ENCODE measurements around the gene SYNGR3.
A peak's percentile ranks its signal among the peaks of the same experiment; 100 is the strongest.
"Not testable (repeated sequence)": the region's sequence is repeated elsewhere in the genome, so short reads cannot be mapped to it uniquely, and the experiment has no call there.

Gene SYNGR3

GRCh38 chr16:2008009-2008526 lies 18.3 kb downstream of the SYNGR3 start:
- no peak for DNase-seq (ENCODE audit: low read depth in 3 of 3)

- no peak for DNase-seq (ENCODE audit: low read depth in 3 of 3)
These were observed 18.9 kb downstream of the SYNGR3 start for GRCh38 chr16:2008631-2009163.

GRCh38 chr16:2009164-2009711 lies 19.5 kb downstream of the SYNGR3 start:
- DNase-seq (ENCODE audit: low read depth in 3 of 3): no peak

GRCh38 chr16:2009791-2010510 lies 20.2 kb downstream of the SYNGR3 start, which contains the start of gene ZNF598:
Gene ZNF598, minus strand, starts transcription at chr16:2009821.
- peak; percentile 58 to 62 (median 61) for DNase-seq (ENCODE audit: low read depth in 3 of 3)

- DNase-seq (ENCODE audit: low read depth in 3 of 3): not testable (repeated sequence)
These were observed 22.0 kb downstream of the SYNGR3 start for GRCh38 chr16:2011726-2012125.

- no peak for DNase-seq (ENCODE audit: low read depth in 3 of 3)
These were observed 23.8 kb downstream of the SYNGR3 start for GRCh38 chr16:2013527-2013926.

GRCh38 chr16:2015117-2015946 lies 25.6 kb downstream of the SYNGR3 start:
- DNase-seq (ENCODE audit: low read depth in 3 of 3): no peak

GRCh38 chr16:2015947-2016208 lies 26.1 kb downstream of the SYNGR3 start:
- DNase-seq (ENCODE audit: low read depth in 3 of 3): no peak

GRCh38 chr16:2016407-2016922 lies 26.7 kb downstream of the SYNGR3 start:
- DNase-seq (ENCODE audit: low read depth in 3 of 3): no peak

GRCh38 chr16:2019518-2019920 lies 29.7 kb downstream of the SYNGR3 start, which contains the start of gene NPW:
Gene NPW, plus strand, starts transcription at chr16:2019785.
- no peak for DNase-seq (ENCODE audit: low read depth in 3 of 3)

GRCh38 chr16:2019921-2020831 lies 30.4 kb downstream of the SYNGR3 start:
- DNase-seq (ENCODE audit: low read depth in 3 of 3): no peak

- no peak for DNase-seq (ENCODE audit: low read depth in 3 of 3)
These were observed 32.9 kb downstream of the SYNGR3 start for GRCh38 chr16:2022723-2023091.

- DNase-seq (ENCODE audit: low read depth in 3 of 3): peak; percentile 93 to 98 (median 94)
These were observed 33.6 kb downstream of the SYNGR3 start for GRCh38 chr16:2023092-2024031.

GRCh38 chr16:2024032-2024420 lies 34.3 kb downstream of the SYNGR3 start:
- no peak for DNase-seq (ENCODE audit: low read depth in 3 of 3)

GRCh38 chr16:2025251-2025650 lies 35.5 kb downstream of the SYNGR3 start:
- DNase-seq (ENCODE audit: low read depth in 3 of 3): no peak

- DNase-seq (ENCODE audit: low read depth in 3 of 3): no peak
These were observed 36.2 kb downstream of the SYNGR3 start for GRCh38 chr16:2025878-2026460.

GRCh38 chr16:2026461-2027023 lies 36.8 kb downstream of the SYNGR3 start, which contains the start of gene NHERF2:
Gene NHERF2, plus strand, starts transcription at chr16:2026902. Its CDS starts 104 bp downstream, at chr16:2027006.
- no peak for DNase-seq (ENCODE audit: low read depth in 3 of 3)

GRCh38 chr16:2027024-2028010 lies 37.5 kb downstream of the SYNGR3 start:
- DNase-seq (ENCODE audit: low read depth in 3 of 3): no peak
